T-helper 2 cell treated with Interferon-gamma antibody and Interleukin-4, amounts not matched to agents 100 ng/mL and 5 ng/mL, for 36 hours (primary cell): ENCODE measurements around the gene SYNGR2. TPM values are rescaled to one million over a fixed set of nuclear protein-coding genes. Genes with fewer than 3 reads are reported as not detected.

Experiments
- intact Hi-C: fragments of 100-400 bp; cut with micrococcal nuclease; formaldehyde crosslinking; loops from one replicate; pipeline ENCODE4 v1.15.1; 2023
- total RNA-seq: library from RNA; stranded (reverse); gene quantifications from 2 replicates; pipeline ENCODE4 v1.2.3, GENCODE V29; 2022

Gene SYNGR2
- total RNA-seq, 1 donor from 2014 or later: 59.4 TPM

- intact Hi-C loops: loop anchor here (2.0 kb wide), 1 partner anchor 35 kb away; no protein-coding TSS in a partner anchor
Measured at GRCh38 chr17:78141437-78142118, 26.8 kb upstream of the SYNGR2 start.

- intact Hi-C loops: no loop called here
Measured at GRCh38 chr17:78142119-78142861, 26.1 kb upstream of the SYNGR2 start.

- intact Hi-C loops: no loop called here
Measured at GRCh38 chr17:78143214-78144146, 24.9 kb upstream of the SYNGR2 start.

GRCh38 chr17:78144147-78144719, 24.1 kb upstream of the SYNGR2 start:
- intact Hi-C loops: no loop called here

- intact Hi-C loops: no loop called here
Measured at GRCh38 chr17:78144736-78145641, 23.4 kb upstream of the SYNGR2 start.

- intact Hi-C loops: no loop called here
Measured at GRCh38 chr17:78146471-78146869, 21.9 kb upstream of the SYNGR2 start.

GRCh38 chr17:78146881-78147280, 21.5 kb upstream of the SYNGR2 start:
- intact Hi-C loops: no loop called here

GRCh38 chr17:78147315-78147998, 20.9 kb upstream of the SYNGR2 start:
- intact Hi-C loops: no loop called here

GRCh38 chr17:78148286-78149016, 19.9 kb upstream of the SYNGR2 start:
- intact Hi-C loops: no loop called here

GRCh38 chr17:78151514-78152008, 16.8 kb upstream of the SYNGR2 start:
- intact Hi-C loops: no loop called here

- intact Hi-C loops: no loop called here
Measured at GRCh38 chr17:78154903-78155811, 13.2 kb upstream of the SYNGR2 start.

- intact Hi-C loops: no loop called here
Measured at GRCh38 chr17:78159575-78160158, 8.7 kb upstream of the SYNGR2 start.

- intact Hi-C loops: no loop called here
Measured at GRCh38 chr17:78163881-78164747, 4.3 kb upstream of the SYNGR2 start.

GRCh38 chr17:78164748-78165607, 3.4 kb upstream of the SYNGR2 start:
- intact Hi-C loops: no loop called here

- intact Hi-C loops: no loop called here
Measured at GRCh38 chr17:78166416-78166815, 2.0 kb upstream of the SYNGR2 start.
